ENCODE results near the gene SSTR4. TPM values are rescaled to one million over a fixed set of nuclear protein-coding genes. Genes with fewer than 3 reads are reported as not detected.

SSTR4 gene
- total and polyA plus RNA-seq, 2 of the 13 experiments (the other 11 are each of a cell fraction or from before 2014, with no cell fraction given), result not detected

DNA sequence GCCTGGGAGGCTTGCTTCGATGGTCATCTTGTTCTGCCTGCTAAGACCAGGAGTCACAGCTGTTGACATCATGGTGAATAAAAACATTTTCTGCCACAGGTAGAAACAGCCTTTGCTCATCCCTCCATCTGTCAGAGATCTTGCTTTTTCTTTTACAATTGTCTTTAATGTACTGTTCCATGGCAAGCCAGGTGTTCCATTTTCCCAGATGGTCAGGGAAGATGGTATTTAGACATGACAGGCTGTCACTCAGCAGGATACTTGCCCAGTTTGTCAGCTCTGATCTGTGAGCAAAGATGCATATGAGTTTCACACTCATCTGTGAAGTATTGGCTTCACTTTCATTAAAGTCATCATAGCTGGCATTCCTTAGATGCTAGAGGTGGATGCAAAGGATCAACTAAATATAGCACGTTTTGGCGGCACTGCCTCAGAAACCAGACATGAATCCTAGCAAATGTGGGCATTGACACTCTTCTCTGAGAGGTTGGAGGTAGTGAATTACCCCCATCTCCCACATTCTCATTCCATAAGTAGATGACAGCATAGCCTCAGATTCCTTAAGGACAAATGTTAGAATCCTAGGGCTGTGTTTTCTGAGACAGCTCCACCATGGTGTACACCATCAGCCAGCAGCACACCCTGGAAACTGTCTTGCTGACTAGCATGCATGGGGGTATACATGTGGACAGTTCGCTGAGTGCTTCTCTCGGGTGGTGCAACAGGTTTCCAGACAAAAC, 4.2 kb downstream of the SSTR4 start:
- Histone ChIP-seq H3K4me3 (replicated peaks in 1 of 3; ENCODE audit: insufficient read depth in 1 of 3, low read depth in 2 of 3, low read length in 3 of 3) (no peak overlapping the region), H3K27ac (ENCODE audit: extremely low read length, insufficient read depth, low read length) (no peak overlapping the region), H2AFZ (ENCODE audit: low read length) (no peak overlapping the region), H3K9ac (ENCODE audit: insufficient read depth, low read depth, low read length) (no peak overlapping the region), H4K20me1 (ENCODE audit: insufficient read depth, low read length) (no peaks in the 10 kb centered on the region), H3K27me3 (ENCODE audit: control insufficient read depth in 1 of 2, insufficient read depth in 2 of 2, low read length in 2 of 2) (peaks cover 0 to 25% of the 10 kb centered on the region in 2 experiments; a peak in 3 of 5 replicates), H3K4me1 (ENCODE audit: insufficient read depth, low read length) (no peaks in the 10 kb centered on the region), H3K9me3 (ENCODE audit: low read length) (no peaks in the 10 kb centered on the region), H3K36me3 (replicated peaks in 1 of 2; ENCODE audit: control insufficient read depth in 1 of 2, insufficient read depth in 2 of 2, low read length in 2 of 2) (no peaks in the 10 kb centered on the region), H3K79me2 (ENCODE audit: insufficient read depth, low read length) (no peaks in the 10 kb centered on the region), H3K4me2 (ENCODE audit: low read depth, low read length) (no peak overlapping the region)
- FAIRE-seq, result no peak
- WGBS (ENCODE audit: low lambda C conversion rate), result 11% methylated on average over 5 of the region's 5 CpGs
- intact Hi-C loops (cut with micrococcal nuclease; ENCODE audit: unreplicated experiment) (no loop called here), in situ Hi-C loops (cut with HindIII; ENCODE audit: extremely low pct_ligation_motif_present, low pct_unique_long_range_greater_than_20kb) (no loop called here)
- BruUV-seq (replicated peaks), result no TSS peak
- no peak for TF ChIP-seq CREB1 (IDR thresholded peaks at IDR 0.05)
- no peak for TF ChIP-seq CREB1 (CRISPR knock-in tag; IDR thresholded peaks at IDR 0.05)
- TF ChIP-seq ZNF720 (CRISPR knock-in tag; IDR thresholded peaks at IDR 0.05), result no peak
- TF ChIP-seq BHLHE40 (IDR thresholded peaks at IDR 0.05; ENCODE audit: low read length), result no peak
- TF ChIP-seq, protein P1, sequence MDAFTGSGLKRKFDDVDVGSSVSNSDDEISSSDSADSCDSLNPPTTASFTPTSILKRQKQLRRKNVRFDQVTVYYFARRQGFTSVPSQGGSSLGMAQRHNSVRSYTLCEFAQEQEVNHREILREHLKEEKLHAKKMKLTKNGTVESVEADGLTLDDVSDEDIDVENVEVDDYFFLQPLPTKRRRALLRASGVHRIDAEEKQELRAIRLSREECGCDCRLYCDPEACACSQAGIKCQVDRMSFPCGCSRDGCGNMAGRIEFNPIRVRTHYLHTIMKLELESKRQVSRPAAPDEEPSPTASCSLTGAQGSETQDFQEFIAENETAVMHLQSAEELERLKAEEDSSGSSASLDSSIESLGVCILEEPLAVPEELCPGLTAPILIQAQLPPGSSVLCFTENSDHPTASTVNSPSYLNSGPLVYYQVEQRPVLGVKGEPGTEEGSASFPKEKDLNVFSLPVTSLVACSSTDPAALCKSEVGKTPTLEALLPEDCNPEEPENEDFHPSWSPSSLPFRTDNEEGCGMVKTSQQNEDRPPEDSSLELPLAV (CRISPR knock-in tag; conservative IDR thresholded peaks at IDR 0.05; ENCODE audit: low read depth), result no peak
- TF ChIP-seq YY1 (IDR thresholded peaks at IDR 0.05; ENCODE audit: insufficient read depth, insufficient replicate concordance, low read depth, low read length), result no peak
- no peak for DNase-seq (ENCODE audit: low spot score)
- CTCF ChIA-PET (ENCODE audit: low intra/inter-chr PET ratio, low total read pairs), result no interaction called here
- no peak for ATAC-seq
- POLR2A ChIA-PET, result no interaction called here

Data from HepG2 (cell line).